Hepatocyte (in vitro differentiated cells): ENCODE measurements around the gene NFILZ.

Experiments used
- EZH2 ChIP-seq: fragments of 200-600 bp; sonication (generic); IDR thresholded peaks from 2 replicates; pipeline ENCODE4 v1.6.1; 2016; ENCODE audit warnings: antibody characterized with exemption, mild to moderate bottlenecking, borderline replicate concordance
- EZH2phosphoT487 ChIP-seq: fragments of 200-600 bp; sonication (generic); IDR thresholded peaks from one replicate; pipeline ENCODE4 v1.6.1; 2018; ENCODE audit warnings: antibody characterized with exemption, mild to moderate bottlenecking, low read depth, moderate library complexity; ENCODE audit not compliant: unreplicated experiment, severe bottlenecking
- TF ChIP-seq, protein P1 (sequence below): fragments of 200-600 bp; sonication (generic); IDR thresholded peaks from 2 replicates; pipeline ENCODE4 v1.5.1; 2016; ENCODE audit warnings: antibody characterized with exemption, mild to moderate bottlenecking; ENCODE audit not compliant: poor library complexity

- TF ChIP-seq, protein P1, sequence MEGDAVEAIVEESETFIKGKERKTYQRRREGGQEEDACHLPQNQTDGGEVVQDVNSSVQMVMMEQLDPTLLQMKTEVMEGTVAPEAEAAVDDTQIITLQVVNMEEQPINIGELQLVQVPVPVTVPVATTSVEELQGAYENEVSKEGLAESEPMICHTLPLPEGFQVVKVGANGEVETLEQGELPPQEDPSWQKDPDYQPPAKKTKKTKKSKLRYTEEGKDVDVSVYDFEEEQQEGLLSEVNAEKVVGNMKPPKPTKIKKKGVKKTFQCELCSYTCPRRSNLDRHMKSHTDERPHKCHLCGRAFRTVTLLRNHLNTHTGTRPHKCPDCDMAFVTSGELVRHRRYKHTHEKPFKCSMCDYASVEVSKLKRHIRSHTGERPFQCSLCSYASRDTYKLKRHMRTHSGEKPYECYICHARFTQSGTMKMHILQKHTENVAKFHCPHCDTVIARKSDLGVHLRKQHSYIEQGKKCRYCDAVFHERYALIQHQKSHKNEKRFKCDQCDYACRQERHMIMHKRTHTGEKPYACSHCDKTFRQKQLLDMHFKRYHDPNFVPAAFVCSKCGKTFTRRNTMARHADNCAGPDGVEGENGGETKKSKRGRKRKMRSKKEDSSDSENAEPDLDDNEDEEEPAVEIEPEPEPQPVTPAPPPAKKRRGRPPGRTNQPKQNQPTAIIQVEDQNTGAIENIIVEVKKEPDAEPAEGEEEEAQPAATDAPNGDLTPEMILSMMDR = no peak
- no peak for TF ChIP-seq EZH2phosphoT487
- no peak for TF ChIP-seq EZH2
Measured at GRCh38 chr19:8612807-8613171, 17.6 kb upstream of the NFILZ start.
